Neural progenitor cell (in vitro differentiated cells): ENCODE measurements around the gene BRD9.

Experiments used
- CTCF ChIP-seq: fragments of 200-600 bp; sonication (generic); IDR thresholded peaks from 2 replicates; pipeline ENCODE4 v1.5.1; 2017; ENCODE audit warnings: antibody characterized with exemption, mild to moderate bottlenecking
- EZH2 ChIP-seq: fragments of 200-600 bp; sonication (generic); IDR thresholded peaks from 2 replicates; pipeline ENCODE4 v1.6.1; 2017; ENCODE audit warnings: antibody characterized with exemption, mild to moderate bottlenecking, moderate library complexity
- EZH2phosphoT487 ChIP-seq: fragments of 200-600 bp; sonication (generic); IDR thresholded peaks from 2 replicates; pipeline ENCODE4 v1.6.1; 2017; ENCODE audit warnings: antibody characterized with exemption

DNA sequence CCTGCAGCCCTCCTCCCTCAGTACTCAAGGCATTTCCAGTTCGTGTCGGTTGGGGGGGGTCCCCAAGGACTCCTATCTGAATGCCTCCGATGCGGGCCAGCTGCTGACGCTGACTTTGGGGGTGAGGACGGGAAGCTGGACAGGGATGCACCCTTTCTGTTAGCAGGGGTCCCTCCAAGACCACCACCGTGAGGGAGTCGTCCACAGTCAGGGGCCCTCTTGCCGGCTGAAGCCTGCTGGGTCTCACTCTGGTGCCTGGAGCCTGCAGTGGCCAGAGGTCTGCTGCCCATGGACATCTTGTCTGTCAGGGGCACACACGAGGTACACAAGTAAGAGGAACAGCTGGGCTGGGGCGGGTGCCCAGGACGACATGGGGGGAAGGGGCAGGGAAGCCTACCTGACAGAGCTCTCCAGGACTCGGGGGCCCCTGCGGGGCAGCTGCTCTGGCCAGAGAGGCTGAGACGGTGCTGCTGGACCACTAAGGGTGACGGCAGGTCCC is 32.8 kb downstream of the BRD9 start:
- TF ChIP-seq CTCF (no peak), EZH2phosphoT487 (no peak), EZH2 (no peak)
